HFF-Myc (cell line): ENCODE results near the gene SLC7A6OS.

Source experiments
- DNase-seq: peaks from one replicate; pipeline ENCODE4 v3.0.0-alpha.2; 2011; ENCODE audit warnings: low read depth; ENCODE audit errors: extremely low read depth
- H3K4me3 ChIP-seq: replicated peaks from 2 replicates; pipeline ENCODE4 v1.5.1; 2011; ENCODE audit warnings: low read depth, mild to moderate bottlenecking, control low read depth, low read length
- CTCF ChIP-seq: IDR thresholded peaks from 2 replicates; pipeline ENCODE4 v1.5.1; 2012; ENCODE audit warnings: mild to moderate bottlenecking, low read depth, low read length, control low read depth; ENCODE audit errors: missing control alignments

The SLC7A6OS gene

GRCh38 chr16:68345351-68345810 lies 34.6 kb upstream of the SLC7A6OS start:
- DNase-seq, result no peak
- no peak overlapping the region for H3K4me3 ChIP-seq
- no peak for TF ChIP-seq CTCF

- no peak for TF ChIP-seq CTCF
- DNase-seq, result no peak
- H3K4me3 ChIP-seq, result no peak overlapping the region
These were observed 33.5 kb upstream of the SLC7A6OS start for GRCh38 chr16:68344252-68344651.

- no peak overlapping the region for H3K4me3 ChIP-seq
- no peak for DNase-seq
- no peak for TF ChIP-seq CTCF
These were observed 32.4 kb upstream of the SLC7A6OS start for GRCh38 chr16:68343137-68343536.

GRCh38 chr16:68342620-68343019 lies 31.9 kb upstream of the SLC7A6OS start:
- no peak for DNase-seq
- no peak overlapping the region for H3K4me3 ChIP-seq
- no peak for TF ChIP-seq CTCF

GRCh38 chr16:68339214-68339613 lies 28.5 kb upstream of the SLC7A6OS start:
- no peak for TF ChIP-seq CTCF
- no peak overlapping the region for H3K4me3 ChIP-seq

GRCh38 chr16:68338326-68339119 lies 27.8 kb upstream of the SLC7A6OS start:
- no peak for DNase-seq
- TF ChIP-seq CTCF, result no peak
- no peak overlapping the region for H3K4me3 ChIP-seq

More at GRCh38 chr16:68339214-68339613, 28.5 kb upstream of the SLC7A6OS start:
- no peak for DNase-seq

GRCh38 chr16:68335175-68335574 lies 24.4 kb upstream of the SLC7A6OS start:
- no peak for TF ChIP-seq CTCF
- DNase-seq, result no peak
- H3K4me3 ChIP-seq, result no peak overlapping the region
